Measurements from ENCODE around the gene TACR1.
A peak's percentile ranks its signal among the peaks of the same experiment; 100 is the strongest.

- TF ChIP-seq CTCF (conservative IDR thresholded peaks at IDR 0.05; ENCODE audit: low read depth in 2 of 2), result peak; percentile 90 to 97
- no peak for TF ChIP-seq EZH2 (IDR thresholded peaks at IDR 0.05; ENCODE audit: low read depth, unreplicated experiment)
- TF ChIP-seq POLR2AphosphoS5 (IDR thresholded peaks at IDR 0.05; ENCODE audit: low read depth), result no peak
- TF ChIP-seq REST (IDR thresholded peaks at IDR 0.05; ENCODE audit: unreplicated experiment), result no peak
- no peak for TF ChIP-seq ETS1 (IDR thresholded peaks at IDR 0.05)
- no peak for TF ChIP-seq JUNB (IDR thresholded peaks at IDR 0.05; ENCODE audit: unreplicated experiment)
- no peak for TF ChIP-seq EZH2phosphoT487 (IDR thresholded peaks at IDR 0.05; ENCODE audit: unreplicated experiment)
- no peak for TF ChIP-seq CREB1 (CRISPR knock-in tag; IDR thresholded peaks at IDR 0.05; ENCODE audit: low read depth)
- no peak for TF ChIP-seq ZNF462 (CRISPR knock-in tag; IDR thresholded peaks at IDR 0.05)
- TF ChIP-seq STAT1 (IDR thresholded peaks at IDR 0.05; ENCODE audit: unreplicated experiment), result no peak
- TF ChIP-seq NANOG (IDR thresholded peaks at IDR 0.05; ENCODE audit: borderline replicate concordance), result no peak
- no peak for TF ChIP-seq ZNF331 (CRISPR knock-in tag; IDR thresholded peaks at IDR 0.05; ENCODE audit: low read depth)
- no peak for TF ChIP-seq ZNF114 (CRISPR knock-in tag; IDR thresholded peaks at IDR 0.05)
Measured at GRCh38 chr2:75053484-75054112, 145.7 kb downstream of the TACR1 start.

All from GM23338 (cell line).